Measurements from ENCODE around the gene PSMC3IP.

DNA sequence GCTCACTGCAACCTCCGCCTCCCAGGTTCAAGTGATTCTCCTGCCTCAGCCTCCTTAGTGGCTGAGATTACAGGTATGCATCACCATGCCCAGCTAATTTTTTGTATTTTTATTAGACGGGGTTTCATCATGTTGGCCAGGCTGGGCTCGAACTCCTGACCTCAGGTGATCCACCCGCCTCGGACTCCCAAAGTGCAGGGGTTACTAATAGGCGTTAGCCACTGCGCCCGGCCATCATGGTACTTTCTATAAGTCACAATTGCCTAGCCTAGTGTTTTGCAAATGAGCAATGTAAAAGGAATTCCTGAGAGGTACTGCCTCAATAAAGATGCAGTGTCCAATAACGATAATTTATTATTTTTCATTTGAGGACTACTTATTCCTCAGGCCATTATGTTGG lies 13.9 kb upstream of the PSMC3IP start:
- TF ChIP-seq, protein P1, sequence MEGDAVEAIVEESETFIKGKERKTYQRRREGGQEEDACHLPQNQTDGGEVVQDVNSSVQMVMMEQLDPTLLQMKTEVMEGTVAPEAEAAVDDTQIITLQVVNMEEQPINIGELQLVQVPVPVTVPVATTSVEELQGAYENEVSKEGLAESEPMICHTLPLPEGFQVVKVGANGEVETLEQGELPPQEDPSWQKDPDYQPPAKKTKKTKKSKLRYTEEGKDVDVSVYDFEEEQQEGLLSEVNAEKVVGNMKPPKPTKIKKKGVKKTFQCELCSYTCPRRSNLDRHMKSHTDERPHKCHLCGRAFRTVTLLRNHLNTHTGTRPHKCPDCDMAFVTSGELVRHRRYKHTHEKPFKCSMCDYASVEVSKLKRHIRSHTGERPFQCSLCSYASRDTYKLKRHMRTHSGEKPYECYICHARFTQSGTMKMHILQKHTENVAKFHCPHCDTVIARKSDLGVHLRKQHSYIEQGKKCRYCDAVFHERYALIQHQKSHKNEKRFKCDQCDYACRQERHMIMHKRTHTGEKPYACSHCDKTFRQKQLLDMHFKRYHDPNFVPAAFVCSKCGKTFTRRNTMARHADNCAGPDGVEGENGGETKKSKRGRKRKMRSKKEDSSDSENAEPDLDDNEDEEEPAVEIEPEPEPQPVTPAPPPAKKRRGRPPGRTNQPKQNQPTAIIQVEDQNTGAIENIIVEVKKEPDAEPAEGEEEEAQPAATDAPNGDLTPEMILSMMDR (conservative IDR thresholded peaks at IDR 0.05; ENCODE audit: low read depth, low read length): no peak
- TF ChIP-seq EZH2 (IDR thresholded peaks at IDR 0.05; ENCODE audit: borderline replicate concordance, low read depth, low read length, poor library complexity, severe bottlenecking): no peak
